K562 (cell line): ENCODE data around the gene GJA9. TPM values are rescaled to one million over a fixed set of nuclear protein-coding genes. Genes with fewer than 3 reads are reported as not detected.

Experiments used
- ATAC-seq: fragments of 200-7000 bp; cut with Tn5 transposase; 3 replicates; pipeline ENCODE4 v1.9.1; 2020; ENCODE audit warnings: moderate library complexity
- BruUV-seq: library from RNA; stranded (reverse); fragments of 400-500 nt; replicated peaks from 2 replicates; lab custom pipeline; 2021; lab: Mats Ljungman, UMichigan
- CTCF ChIA-PET: fragments of 300-600 bp; formaldehyde crosslinking; extraction: SDS; loops from one replicate; lab custom pipeline; 2021; ENCODE audit warnings: low intra/inter-chr PET ratio; lab: Yijun Ruan, JAX
- POLR2A ChIA-PET: fragments of 300-600, 350-650 bp; sonication (Branson Sonifier 250); formaldehyde crosslinking; extraction: SDS; loops from one replicate; lab custom pipeline; 2021; ENCODE audit warnings: antibody characterized with exemption, inconsistent platforms; lab: Yijun Ruan, JAX
- DNase-seq, 4 experiments: peaks; one replicate each; pipeline versions ENCODE4 v3.0.0 to v3.0.0-alpha.2; 2011 to 2018; ENCODE audit warnings: low spot score in 3 of 4, mixed read lengths in 3 of 4; ENCODE audit errors: extremely low read depth in 1 of 4
- FAIRE-seq: peaks from 2 replicates; lab custom pipeline; 2011; peaks lifted over from hg19 to GRCh38; lab: Jason Lieb, UNC
- H2AFZ ChIP-seq: 2 replicates; pipeline ENCODE4 v1.6.0; 2011; ENCODE audit warnings: low read depth, low read length, control low read depth, inconsistent platforms
- H3K27ac ChIP-seq: fragments of 200-600 bp; 3 replicates; pipeline ENCODE4 v1.8.0; 2011; ENCODE audit warnings: low read depth, mild to moderate bottlenecking, control low read depth, inconsistent platforms, low read length, moderate library complexity, mixed read lengths; ENCODE audit errors: extremely low read depth
- H3K27me3 ChIP-seq, 2 experiments: fragments of 300-600 bp in 1 of 2; 2 replicates in 1 of 2; 3 replicates in 1 of 2; pipeline versions ENCODE4 v1.6.0 to v1.8.0; 2011; ENCODE audit warnings: inconsistent platforms in 2 of 2, low read length in 2 of 2, mild to moderate bottlenecking in 1 of 2, mixed read lengths in 1 of 2, moderate library complexity in 1 of 2; ENCODE audit not compliant: control insufficient read depth in 2 of 2, insufficient read depth in 2 of 2
- H3K36me3 ChIP-seq: fragments of 300-600 bp; 3 replicates; pipeline ENCODE4 v1.8.0; 2011; ENCODE audit warnings: mild to moderate bottlenecking, low read length, inconsistent platforms; ENCODE audit not compliant: control insufficient read depth, insufficient read depth
- H3K4me1 ChIP-seq, 2 experiments: fragments of 200-600 bp in 1 of 2; replicated peaks in 1 of 2; 2 replicates in 1 of 2; 3 replicates in 1 of 2; pipeline versions ENCODE4 v1.5.1 to v1.8.0; 2011; ENCODE audit warnings: inconsistent platforms in 2 of 2, low read length in 2 of 2, mild to moderate bottlenecking in 1 of 2, mixed read lengths in 1 of 2, moderate library complexity in 1 of 2; ENCODE audit not compliant: control insufficient read depth in 2 of 2, insufficient read depth in 2 of 2
- H3K4me2 ChIP-seq: 2 replicates; pipeline ENCODE4 v1.6.1; 2011; ENCODE audit warnings: low read length, control low read depth, inconsistent platforms, mixed read lengths; ENCODE audit not compliant: insufficient read depth
- H3K4me3 ChIP-seq: fragments of 200-600 bp; sonication (generic), shearing (Covaris generic); 2 replicates; pipeline ENCODE4 v1.5.1; 2016; ENCODE audit warnings: control low read depth, inconsistent platforms
- H3K79me2 ChIP-seq: fragments of 200-600 bp; 3 replicates; pipeline ENCODE4 v1.8.0; 2011; ENCODE audit warnings: low read length, inconsistent platforms; ENCODE audit not compliant: control insufficient read depth, insufficient read depth
- H3K9ac ChIP-seq, 2 experiments: 2 replicates each; pipeline versions ENCODE4 v1.6.0 to v1.6.1; 2011; ENCODE audit warnings: low read depth in 2 of 2, low read length in 2 of 2, control low read depth in 1 of 2, inconsistent platforms in 1 of 2, mild to moderate bottlenecking in 1 of 2, mixed read lengths in 1 of 2; ENCODE audit not compliant: insufficient read depth in 1 of 2
- H3K9me1 ChIP-seq: one replicate; pipeline ENCODE4 v1.6.0; 2011; ENCODE audit warnings: inconsistent platforms, mild to moderate bottlenecking, low read length, moderate library complexity; ENCODE audit not compliant: control insufficient read depth, insufficient read depth
- H3K9me3 ChIP-seq: replicated peaks from 2 replicates; pipeline ENCODE4 v1.5.1; 2011; ENCODE audit warnings: low read depth, low read length, inconsistent platforms; ENCODE audit not compliant: control insufficient read depth, insufficient read depth
- H4K20me1 ChIP-seq: replicated peaks from 2 replicates; pipeline ENCODE4 v1.6.1; 2011; ENCODE audit warnings: low read length, inconsistent platforms, mixed read lengths; ENCODE audit not compliant: control insufficient read depth, insufficient read depth
- BMI1 ChIP-seq: fragments of 150-350 bp; IDR thresholded peaks from 2 replicates; pipeline ENCODE4 v1.6.1; 2014; ENCODE audit warnings: low read length
- CBX5 ChIP-seq: IDR thresholded peaks from 2 replicates; pipeline ENCODE4 v1.6.1; 2014; ENCODE audit warnings: low read depth, borderline replicate concordance
- HDAC2 ChIP-seq: fragments of 450-650 bp; IDR thresholded peaks from 2 replicates; pipeline ENCODE4 v1.6.1; 2016; ENCODE audit warnings: mild to moderate bottlenecking
- KDM1A ChIP-seq, 2 experiments: fragments of 450-650 bp; IDR thresholded peaks; 2 replicates each; pipeline ENCODE4 v1.6.1; 2016; ENCODE audit warnings: mild to moderate bottlenecking in 2 of 2
- MYNN ChIP-seq, 2 experiments: sonication (generic); formaldehyde crosslinking in 1 of 2; IDR thresholded peaks; 2 replicates each; pipeline versions ENCODE4 v1.5.0 to v1.6.1; 2016 to 2020; ENCODE audit warnings: antibody characterized with exemption in 1 of 2, missing genetic modification reagents in 1 of 2
- PHF20 ChIP-seq: fragments of 450-650 bp; IDR thresholded peaks from 2 replicates; pipeline ENCODE4 v1.6.1; 2018; ENCODE audit not compliant: partially characterized antibody
- SAFB2 ChIP-seq: fragments of 200-400 bp; formaldehyde crosslinking; IDR thresholded peaks from 2 replicates; pipeline ENCODE4 v1.6.1; 2018; ENCODE audit warnings: borderline replicate concordance, low read length, low read depth, moderate library complexity; ENCODE audit not compliant: severe bottlenecking
- XRCC5 ChIP-seq: fragments of 200-400 bp; formaldehyde crosslinking; IDR thresholded peaks from 2 replicates; pipeline ENCODE4 v1.6.1; 2017; ENCODE audit warnings: low read depth, mild to moderate bottlenecking, low read length
- ZBTB17 ChIP-seq: fragments of 450-650 bp; formaldehyde crosslinking; IDR thresholded peaks from 2 replicates; pipeline ENCODE4 v1.4.0; 2020; ENCODE audit warnings: mild to moderate bottlenecking
- ZEB2 ChIP-seq: fragments of 450-650 bp; IDR thresholded peaks from 2 replicates; pipeline ENCODE4 v1.6.1; 2016
- ZFP30 ChIP-seq: fragments of 250-450 bp; sonication (Bioruptor Pico); IDR thresholded peaks from 2 replicates; pipeline ENCODE4 v1.8.0; 2022; ENCODE audit warnings: moderate library complexity, mild to moderate bottlenecking, inconsistent platforms, borderline replicate concordance
- ZNF518B ChIP-seq: fragments of 250-450 bp; sonication (Bioruptor Pico); IDR thresholded peaks from 2 replicates; pipeline ENCODE4 v1.5.0; 2021; ENCODE audit warnings: mild to moderate bottlenecking, moderate library complexity
- ZZZ3 ChIP-seq: fragments of 450-650 bp; IDR thresholded peaks from 2 replicates; pipeline ENCODE4 v1.6.1; 2016; ENCODE audit warnings: antibody characterized with exemption, mild to moderate bottlenecking, moderate library complexity
- WGBS: fragments of 100-300 bp; shearing (Covaris generic); methylation state at CpG from one replicate; pipeline ENCODE4 v1.1.6; 2016; ENCODE audit warnings: low coverage, mixed read lengths; ENCODE audit not compliant: insufficient coverage; ENCODE audit errors: missing lambda C conversion rate; 5-methylcytosine and 5-hydroxymethylcytosine counted together
- in situ Hi-C: fragments of 300-500 bp; cut with MboI; formaldehyde crosslinking; loops from 4 replicates; pipeline ENCODE4 v1.15.0; 2018; ENCODE audit warnings: inconsistent platforms, mixed read lengths
- intact Hi-C: fragments of 100-400 bp; cut with micrococcal nuclease; formaldehyde crosslinking; loops from 2 replicates; pipeline ENCODE4 v1.14.2; 2022
- polyA plus RNA-seq, 8 experiments: library from polyadenylated mRNA; depleted of rRNA in 4 of 8; stranded (reverse) in 5 of 8; unstranded in 3 of 8; fragments of >200 nt; fragmentation: Nextera tagmentation in 2 of 8; fragmentation: Illumina TruSeq in 1 of 8; extraction: Ambion mirVana in 2 of 8; extraction: Trizol in 1 of 8; gene quantifications; 2 replicates each; pipeline versions ENCODE4 v1.2.1 to v1.2.3, GENCODE V29; 2011 to 2014; ENCODE audit warnings: inconsistent platforms in 1 of 8, missing spikeins in 1 of 8
- total RNA-seq, 7 experiments: library from RNA; depleted of rRNA in 6 of 7; stranded (reverse); fragments of >200 nt in 6 of 7; fragmentation: Illumina TruSeq in 2 of 7; extraction: Trizol in 2 of 7; gene quantifications; 2 replicates each; pipeline versions ENCODE4 v1.2.1 to v1.2.3, GENCODE V29; 2011 to 2021; ENCODE audit warnings: low replicate concordance in 1 of 7
- TF ChIP-seq, protein P1 (sequence below): fragments of 450-650 bp; formaldehyde crosslinking; IDR thresholded peaks from 2 replicates; pipeline ENCODE4 v1.4.0; 2020; ENCODE audit warnings: mild to moderate bottlenecking, moderate library complexity
- TF ChIP-seq, protein P2 (sequence below): fragments of 150-350 bp; IDR thresholded peaks from 2 replicates; pipeline ENCODE4 v1.6.1; 2014; ENCODE audit warnings: low read depth, mild to moderate bottlenecking, low read length, borderline replicate concordance

Gene GJA9
- total and polyA plus RNA-seq, 9 of the 15 experiments (the other 6 are each of a cell fraction or from before 2014, with no cell fraction given): not detected

DNA sequence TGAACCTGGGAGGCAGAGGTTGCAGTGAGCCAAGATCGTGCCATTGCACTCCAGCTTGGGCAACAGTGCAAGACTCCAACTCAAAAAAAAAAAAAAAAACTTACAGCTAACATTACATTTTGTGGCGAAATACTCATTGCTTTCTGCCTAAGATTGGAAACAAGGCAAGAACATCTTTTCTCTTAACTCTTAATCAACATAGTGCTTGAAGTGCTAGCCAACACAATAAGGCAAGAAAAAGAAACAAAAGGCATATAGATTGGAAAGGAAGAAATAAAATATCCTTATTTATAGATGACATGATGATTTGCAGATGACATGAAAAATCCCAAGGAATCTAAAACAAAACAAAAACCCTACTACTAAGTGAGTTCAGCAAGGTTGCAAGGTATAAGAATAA lies 24.6 kb upstream of the GJA9 start:
- WGBS: 23% methylated on average over 1 of the region's 2 CpGs
- in situ Hi-C loops: no loop called here
- Histone ChIP-seq H3K9me3 (no peaks in the 10 kb centered on the region), H3K9ac (no peak overlapping the region), H2AFZ (no peak overlapping the region), H3K9me1 (no peaks in the 10 kb centered on the region), H3K36me3 (no peaks in the 10 kb centered on the region), H3K27ac (no peak overlapping the region), H4K20me1 (no peaks in the 10 kb centered on the region), H3K79me2 (no peaks in the 10 kb centered on the region), H3K4me3 (no peak overlapping the region), H3K4me2 (no peak overlapping the region), H3K27me3 (no peaks in the 10 kb centered on the region), H3K4me1 (peaks cover 0 to 3% of the 10 kb centered on the region in 2 experiments; a peak in 1 of 5 replicates)
- BruUV-seq: no TSS peak
- no peak for FAIRE-seq
- intact Hi-C loops: no loop called here
- ChIA-PET CTCF (no interaction called here), POLR2A (interaction anchor here (0.6 kb wide), 1 partner anchor 10 kb away, joined by 3 read pairs; no protein-coding TSS in a partner anchor)
- no peak for ATAC-seq
- DNase-seq: no peak
- TF ChIP-seq ZFP30 (CRISPR knock-in tag): no peak
- TF ChIP-seq MYNN (IDR thresholded peaks at IDR 0.05): no peak
- TF ChIP-seq MYNN (CRISPR knock-in tag; IDR thresholded peaks at IDR 0.05): no peak
- TF ChIP-seq CBX5: peak; percentile 70; the same call in 1 of the 2 replicates
- TF ChIP-seq ZBTB17: no peak
- TF ChIP-seq BMI1: no peak
- TF ChIP-seq, protein P1, sequence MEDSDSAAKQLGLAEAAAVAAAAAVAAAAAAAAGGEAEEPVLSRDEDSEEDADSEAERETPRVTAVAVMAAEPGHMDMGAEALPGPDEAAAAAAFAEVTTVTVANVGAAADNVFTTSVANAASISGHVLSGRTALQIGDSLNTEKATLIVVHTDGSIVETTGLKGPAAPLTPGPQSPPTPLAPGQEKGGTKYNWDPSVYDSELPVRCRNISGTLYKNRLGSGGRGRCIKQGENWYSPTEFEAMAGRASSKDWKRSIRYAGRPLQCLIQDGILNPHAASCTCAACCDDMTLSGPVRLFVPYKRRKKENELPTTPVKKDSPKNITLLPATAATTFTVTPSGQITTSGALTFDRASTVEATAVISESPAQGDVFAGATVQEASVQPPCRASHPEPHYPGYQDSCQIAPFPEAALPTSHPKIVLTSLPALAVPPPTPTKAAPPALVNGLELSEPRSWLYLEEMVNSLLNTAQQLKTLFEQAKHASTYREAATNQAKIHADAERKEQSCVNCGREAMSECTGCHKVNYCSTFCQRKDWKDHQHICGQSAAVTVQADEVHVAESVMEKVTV (CRISPR knock-in tag): no peak
- TF ChIP-seq, protein P2, sequence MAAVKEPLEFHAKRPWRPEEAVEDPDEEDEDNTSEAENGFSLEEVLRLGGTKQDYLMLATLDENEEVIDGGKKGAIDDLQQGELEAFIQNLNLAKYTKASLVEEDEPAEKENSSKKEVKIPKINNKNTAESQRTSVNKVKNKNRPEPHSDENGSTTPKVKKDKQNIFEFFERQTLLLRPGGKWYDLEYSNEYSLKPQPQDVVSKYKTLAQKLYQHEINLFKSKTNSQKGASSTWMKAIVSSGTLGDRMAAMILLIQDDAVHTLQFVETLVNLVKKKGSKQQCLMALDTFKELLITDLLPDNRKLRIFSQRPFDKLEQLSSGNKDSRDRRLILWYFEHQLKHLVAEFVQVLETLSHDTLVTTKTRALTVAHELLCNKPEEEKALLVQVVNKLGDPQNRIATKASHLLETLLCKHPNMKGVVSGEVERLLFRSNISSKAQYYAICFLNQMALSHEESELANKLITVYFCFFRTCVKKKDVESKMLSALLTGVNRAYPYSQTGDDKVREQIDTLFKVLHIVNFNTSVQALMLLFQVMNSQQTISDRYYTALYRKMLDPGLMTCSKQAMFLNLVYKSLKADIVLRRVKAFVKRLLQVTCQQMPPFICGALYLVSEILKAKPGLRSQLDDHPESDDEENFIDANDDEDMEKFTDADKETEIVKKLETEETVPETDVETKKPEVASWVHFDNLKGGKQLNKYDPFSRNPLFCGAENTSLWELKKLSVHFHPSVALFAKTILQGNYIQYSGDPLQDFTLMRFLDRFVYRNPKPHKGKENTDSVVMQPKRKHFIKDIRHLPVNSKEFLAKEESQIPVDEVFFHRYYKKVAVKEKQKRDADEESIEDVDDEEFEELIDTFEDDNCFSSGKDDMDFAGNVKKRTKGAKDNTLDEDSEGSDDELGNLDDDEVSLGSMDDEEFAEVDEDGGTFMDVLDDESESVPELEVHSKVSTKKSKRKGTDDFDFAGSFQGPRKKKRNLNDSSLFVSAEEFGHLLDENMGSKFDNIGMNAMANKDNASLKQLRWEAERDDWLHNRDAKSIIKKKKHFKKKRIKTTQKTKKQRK: no peak
- no peak for TF ChIP-seq ZZZ3
- TF ChIP-seq KDM1A (IDR thresholded peaks at IDR 0.05): peak; percentile 14 to 45; a peak in 1 of 4 replicates
- TF ChIP-seq SAFB2: no peak
- TF ChIP-seq PHF20: no peak
- TF ChIP-seq ZEB2: 0 out of 2 replicates have a peak, but pooled peaks have one; percentile 28
- TF ChIP-seq ZNF518B (CRISPR knock-in tag): no peak
- no peak for TF ChIP-seq XRCC5
- 0 out of 2 replicates have a peak, but pooled peaks have one; percentile 33 for TF ChIP-seq HDAC2
